SJCRH30 (cell line): ENCODE measurements around the gene NEDD4. TPM values are rescaled to one million over a fixed set of nuclear protein-coding genes. Genes with fewer than 3 reads are reported as not detected.

Experiments
- DNase-seq, 2 experiments: peaks; one replicate each; pipeline ENCODE4 v3.0.0-alpha.2; 2015 to 2020
- H3K27ac ChIP-seq: fragments of 250-450 bp; sonication (Bioruptor Pico); 2 replicates; pipeline ENCODE4 v1.5.1; 2020; ENCODE audit warnings: mild to moderate bottlenecking, moderate library complexity
- H3K27me3 ChIP-seq: fragments of 250-450 bp; sonication (Bioruptor Pico); 2 replicates; pipeline ENCODE4 v1.5.1; 2020; ENCODE audit warnings: mild to moderate bottlenecking, moderate library complexity
- H3K36me3 ChIP-seq: fragments of 250-450 bp; sonication (Bioruptor Pico); 2 replicates; pipeline ENCODE4 v1.5.1; 2020; ENCODE audit warnings: mild to moderate bottlenecking, moderate library complexity
- H3K4me1 ChIP-seq: fragments of 250-450 bp; sonication (Bioruptor Pico); 2 replicates; pipeline ENCODE4 v1.5.1; 2020; ENCODE audit warnings: mild to moderate bottlenecking, moderate library complexity
- H3K4me3 ChIP-seq: fragments of 250-450 bp; sonication (Bioruptor Pico); 2 replicates; pipeline ENCODE4 v1.5.1; 2020; ENCODE audit warnings: mild to moderate bottlenecking, moderate library complexity
- H3K9me3 ChIP-seq: fragments of 250-450 bp; sonication (Bioruptor Pico); replicated peaks from 2 replicates; pipeline ENCODE4 v1.5.1; 2020; ENCODE audit warnings: mild to moderate bottlenecking, moderate library complexity
- total RNA-seq: library from RNA; depleted of rRNA; stranded (reverse); fragments of >200 nt; shearing (Covaris generic); gene quantifications from 2 replicates; pipeline ENCODE4 v1.2.3, GENCODE V29; 2014

The NEDD4 gene
- total RNA-seq, 1 experiment from 2014 or later = 26.0 TPM

- peak; percentile 62 to 69 for DNase-seq
- Histone ChIP-seq H3K4me1 (peaks cover 3% of the 10 kb centered on the region; the same call in 1 of the 2 replicates), H3K9me3 (no peaks in the 10 kb centered on the region), H3K27ac (peak overlapping the region; percentile 74), H3K27me3 (no peaks in the 10 kb centered on the region), H3K36me3 (no peaks in the 10 kb centered on the region), H3K4me3 (peak overlapping the region; percentile 95)
These were observed 570 bp upstream of the NEDD4 start for GRCh38 chr15:55993804-55994560.

- Histone ChIP-seq H3K36me3 (no peaks in the 10 kb centered on the region), H3K27me3 (no peaks in the 10 kb centered on the region), H3K9me3 (no peaks in the 10 kb centered on the region), H3K27ac (peak overlapping the region; percentile 74), H3K4me1 (peaks cover 3% of the 10 kb centered on the region; the same call in 1 of the 2 replicates), H3K4me3 (peak overlapping the region; percentile 95)
- no peak for DNase-seq
These were observed 672 bp downstream of the NEDD4 start for GRCh38 chr15:55992769-55993110.

GRCh38 chr15:55991802-55992768 is 1.3 kb downstream of the NEDD4 start:
- H3K4me1 ChIP-seq = peaks cover 3% of the 10 kb centered on the region; the same call in 1 of the 2 replicates
- H3K27ac ChIP-seq = no peak overlapping the region; the same call in 1 of the 2 replicates
- no peaks in the 10 kb centered on the region for H3K9me3 ChIP-seq
- DNase-seq = peak in 1 of 2 experiments; percentile 15
- H3K4me3 ChIP-seq = peak overlapping the region; percentile 95
- no peaks in the 10 kb centered on the region for H3K27me3 ChIP-seq
- H3K36me3 ChIP-seq = no peaks in the 10 kb centered on the region

- no peaks in the 10 kb centered on the region for H3K9me3 ChIP-seq
- DNase-seq = no peak
- peaks cover 3% of the 10 kb centered on the region; the same call in 1 of the 2 replicates for H3K4me1 ChIP-seq
- no peaks in the 10 kb centered on the region for H3K27me3 ChIP-seq
- no peaks in the 10 kb centered on the region for H3K36me3 ChIP-seq
- no peak overlapping the region for H3K4me3 ChIP-seq
- H3K27ac ChIP-seq = no peak overlapping the region
These were observed 2.4 kb downstream of the NEDD4 start for GRCh38 chr15:55990998-55991397.

GRCh38 chr15:55990516-55990915 is 2.9 kb downstream of the NEDD4 start:
- no peaks in the 10 kb centered on the region for H3K9me3 ChIP-seq
- H3K36me3 ChIP-seq = no peaks in the 10 kb centered on the region
- H3K4me3 ChIP-seq = no peak overlapping the region
- H3K4me1 ChIP-seq = peaks cover 3% of the 10 kb centered on the region; the same call in 1 of the 2 replicates
- H3K27ac ChIP-seq = no peak overlapping the region
- no peak for DNase-seq
- H3K27me3 ChIP-seq = no peaks in the 10 kb centered on the region

GRCh38 chr15:55989383-55989782 is 4.0 kb downstream of the NEDD4 start:
- Histone ChIP-seq H3K9me3 (no peaks in the 10 kb centered on the region), H3K4me3 (no peak overlapping the region), H3K27ac (no peak overlapping the region), H3K36me3 (no peaks in the 10 kb centered on the region), H3K27me3 (no peaks in the 10 kb centered on the region), H3K4me1 (peaks cover 6% of the 10 kb centered on the region; the same call in 1 of the 2 replicates)
- no peak for DNase-seq

GRCh38 chr15:55981582-55982249 is 11.7 kb downstream of the NEDD4 start:
- no peak for DNase-seq
- H3K4me3 ChIP-seq = no peak overlapping the region
- peaks cover 9% of the 10 kb centered on the region; the same call in 1 of the 2 replicates for H3K4me1 ChIP-seq
- no peaks in the 10 kb centered on the region for H3K9me3 ChIP-seq
- H3K27me3 ChIP-seq = no peaks in the 10 kb centered on the region
- no peaks in the 10 kb centered on the region for H3K36me3 ChIP-seq
- H3K27ac ChIP-seq = no peak overlapping the region

- Histone ChIP-seq H3K27ac (peak overlapping the region; percentile 41; the same call in 1 of the 2 replicates), H3K9me3 (no peaks in the 10 kb centered on the region), H3K36me3 (no peaks in the 10 kb centered on the region), H3K4me3 (no peak overlapping the region), H3K27me3 (no peaks in the 10 kb centered on the region), H3K4me1 (peaks cover 9% of the 10 kb centered on the region; the same call in 1 of the 2 replicates)
- peak; percentile 50 to 65 for DNase-seq
These were observed 12.9 kb downstream of the NEDD4 start for GRCh38 chr15:55980511-55980910.

- no peaks in the 10 kb centered on the region for H3K36me3 ChIP-seq
- H3K27ac ChIP-seq = no peak overlapping the region
- no peaks in the 10 kb centered on the region; the same call in 1 of the 2 replicates for H3K4me1 ChIP-seq
- no peak for DNase-seq
- peaks cover 3% of the 10 kb centered on the region; the same call in 1 of the 2 replicates for H3K9me3 ChIP-seq
- no peaks in the 10 kb centered on the region for H3K27me3 ChIP-seq
- no peak overlapping the region for H3K4me3 ChIP-seq
These were observed 16.2 kb downstream of the NEDD4 start for GRCh38 chr15:55977231-55977630.

- Histone ChIP-seq H3K36me3 (no peaks in the 10 kb centered on the region), H3K27me3 (no peaks in the 10 kb centered on the region), H3K9me3 (peaks cover 3% of the 10 kb centered on the region; the same call in 1 of the 2 replicates), H3K4me1 (no peaks in the 10 kb centered on the region), H3K4me3 (no peak overlapping the region), H3K27ac (no peak overlapping the region)
- no peak for DNase-seq
These were observed 23.1 kb downstream of the NEDD4 start for GRCh38 chr15:55970286-55970685.

- H3K27ac ChIP-seq = no peak overlapping the region
These were observed 23.8 kb downstream of the NEDD4 start for GRCh38 chr15:55969582-55969981.

GRCh38 chr15:55968923-55969322 is 24.5 kb downstream of the NEDD4 start:
- H3K9me3 ChIP-seq = peaks cover under 1% of the 10 kb centered on the region; the same call in 1 of the 2 replicates
- no peak overlapping the region for H3K27ac ChIP-seq
- H3K27me3 ChIP-seq = no peaks in the 10 kb centered on the region
- H3K36me3 ChIP-seq = peaks cover 5% of the 10 kb centered on the region; the same call in 1 of the 2 replicates
- DNase-seq = no peak
- H3K4me1 ChIP-seq = no peaks in the 10 kb centered on the region
- H3K4me3 ChIP-seq = no peak overlapping the region

More at GRCh38 chr15:55969582-55969981, 23.8 kb downstream of the NEDD4 start:
- H3K4me1 ChIP-seq = no peaks in the 10 kb centered on the region
- peaks cover 3% of the 10 kb centered on the region; the same call in 1 of the 2 replicates for H3K9me3 ChIP-seq
- no peak for DNase-seq
- no peaks in the 10 kb centered on the region for H3K27me3 ChIP-seq
- H3K36me3 ChIP-seq = no peaks in the 10 kb centered on the region
- H3K4me3 ChIP-seq = no peak overlapping the region

GRCh38 chr15:55965091-55965490 is 28.3 kb downstream of the NEDD4 start:
- Histone ChIP-seq H3K36me3 (peaks cover 9% of the 10 kb centered on the region; the same call in 1 of the 2 replicates), H3K27ac (no peak overlapping the region), H3K4me1 (no peaks in the 10 kb centered on the region), H3K27me3 (no peaks in the 10 kb centered on the region), H3K9me3 (no peaks in the 10 kb centered on the region), H3K4me3 (no peak overlapping the region)
- no peak for DNase-seq

GRCh38 chr15:55960946-55961345 is 32.5 kb downstream of the NEDD4 start:
- no peak for DNase-seq
- Histone ChIP-seq H3K27ac (no peak overlapping the region), H3K27me3 (no peaks in the 10 kb centered on the region), H3K9me3 (no peaks in the 10 kb centered on the region; the same call in 1 of the 2 replicates), H3K4me1 (no peaks in the 10 kb centered on the region), H3K36me3 (peaks cover 9% of the 10 kb centered on the region; the same call in 1 of the 2 replicates), H3K4me3 (no peak overlapping the region)
